ENCODE data around the gene UBE2B. TPM values are rescaled to one million over a fixed set of nuclear protein-coding genes. Genes with fewer than 3 reads are reported as not detected.

The UBE2B gene
- total RNA-seq: 63.9 TPM

GRCh38 chr5:134370871-134371833 lies at the start of gene UBE2B:
Gene UBE2B, plus strand, starts transcription at chr5:134371569. Its CDS starts 27 bp downstream, at chr5:134371596.

GRCh38 chr5:134411546-134412266 lies 40.3 kb downstream of the UBE2B start, which contains the start of gene CDKN2AIPNL:
Gene CDKN2AIPNL, minus strand, starts transcription at chr5:134411881. Its CDS starts 27 bp downstream, at chr5:134411854.

Other genes starting within 250 kb of the UBE2B start
- gene SKP1, start 194.6 kb upstream of the UBE2B start, total RNA-seq: 126 TPM
- gene PPP2CA, start 145.5 kb upstream of the UBE2B start, total RNA-seq: 95.8 TPM
- 10.0 TPM for gene CDKL3, start 4.4 kb upstream of the UBE2B start, total RNA-seq
- gene CDKN2AIPNL, start 40.3 kb downstream of the UBE2B start, total RNA-seq: 30.0 TPM
- gene JADE2, start 154.1 kb downstream of the UBE2B start, total RNA-seq: 5.6 TPM